Mesothelial cell of epicardium (in vitro differentiated cells): Measurements from ENCODE around the gene MYNN. TPM values are rescaled to one million over a fixed set of nuclear protein-coding genes. Genes with fewer than 3 reads are reported as not detected.
A peak's percentile ranks its signal among the peaks of the same experiment; 100 is the strongest.
"Not testable (repeated sequence)": the region's sequence is repeated elsewhere in the genome, so short reads cannot be mapped to it uniquely, and the experiment has no call there.

Source experiments
- DNase-seq, 2 experiments: peaks; one replicate each; pipeline ENCODE4 v3.0.0; 2021; ENCODE audit warnings: low spot score in 2 of 2; ENCODE audit not compliant: unreplicated experiment in 2 of 2
- H3K27ac Mint-ChIP-seq: 2 replicates; pipeline ENCODE4 v1.8.0; 2021; ENCODE audit warnings: mixed read lengths
- H3K27me3 Mint-ChIP-seq: 2 replicates; pipeline ENCODE4 v1.8.0; 2021; ENCODE audit warnings: low read depth, mixed read lengths
- H3K36me3 Mint-ChIP-seq: 2 replicates; pipeline ENCODE4 v1.8.0; 2021; ENCODE audit warnings: mixed read lengths
- H3K4me1 Mint-ChIP-seq: 2 replicates; pipeline ENCODE4 v1.8.0; 2021; ENCODE audit warnings: mixed read lengths
- H3K4me3 Mint-ChIP-seq: 2 replicates; pipeline ENCODE4 v1.8.0; 2021; ENCODE audit warnings: mild to moderate bottlenecking, moderate library complexity, mixed read lengths
- H3K9me3 Mint-ChIP-seq: 2 replicates; pipeline ENCODE4 v1.8.0; 2021; ENCODE audit warnings: mixed read lengths
- CTCF ChIP-seq: fragments of 200-600 bp; sonication (generic); IDR thresholded peaks from one replicate; pipeline ENCODE4 v1.5.0; 2021; ENCODE audit warnings: antibody characterized with exemption; ENCODE audit not compliant: unreplicated experiment
- total RNA-seq: library from RNA; stranded (reverse); gene quantifications from 3 replicates; pipeline ENCODE4 v1.2.1, GENCODE V29; 2021

The MYNN gene
- total RNA-seq = 16.8 to 17.3 TPM (median 17.1 TPM) in 3 replicates

DNA sequence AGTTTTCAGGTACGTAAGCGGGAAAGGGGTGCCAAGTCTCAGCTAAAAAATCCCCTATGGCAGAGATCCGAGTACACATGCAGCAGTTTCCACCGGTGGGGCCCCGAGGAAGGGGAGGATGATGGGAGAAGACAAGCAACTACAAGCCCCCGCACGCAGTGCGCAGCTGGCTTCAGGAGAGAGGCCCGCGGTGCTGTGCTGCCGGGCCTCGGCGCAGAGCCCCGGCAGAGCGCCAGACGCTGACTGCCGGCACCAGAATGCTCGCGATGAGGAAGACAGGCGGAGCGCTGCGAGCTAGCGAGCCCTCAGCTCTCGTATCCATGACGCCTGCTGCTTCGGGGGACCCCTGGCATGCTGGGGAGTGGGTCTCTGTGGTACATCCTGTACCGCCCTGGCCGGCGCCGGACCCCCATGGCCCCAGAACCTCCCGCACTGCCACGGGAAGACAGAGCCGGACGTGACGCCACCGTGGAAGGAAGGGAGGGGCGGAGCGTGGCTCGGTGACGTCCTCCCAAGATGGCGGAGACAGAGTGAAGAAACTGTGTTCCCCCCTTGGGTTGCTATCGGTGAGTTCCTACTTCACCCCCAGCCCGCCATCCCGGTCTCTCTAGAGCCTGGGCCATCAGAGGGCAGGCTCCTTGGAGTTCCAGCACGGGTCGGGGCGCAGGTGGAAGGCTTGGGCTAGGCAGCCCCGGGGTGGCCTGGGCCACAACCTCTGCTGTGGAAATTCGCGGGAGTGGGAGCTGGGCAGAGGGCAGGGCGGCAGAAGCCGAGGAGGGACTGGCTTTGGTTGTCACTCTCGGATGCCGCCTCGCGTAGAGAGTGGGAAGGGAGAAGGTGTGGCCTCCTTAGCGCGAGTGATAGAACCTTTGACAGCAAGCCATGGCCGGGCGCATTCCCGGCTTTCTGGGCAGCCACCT, at the start of gene MYNN:
TSS of gene MYNN (plus strand) at position 500 of the 920 bp plus-strand sequence. CDS start 900 bp downstream, outside the sequence.
- peak within 1 kb of the TSS; percentile 99 for H3K27ac Mint-ChIP-seq
- peaks cover 33% of the 10 kb centered on the region for H3K4me1 Mint-ChIP-seq
- H3K4me3 Mint-ChIP-seq = peak within 1 kb of the TSS; percentile 96
- no peaks in the 10 kb centered on the region for H3K9me3 Mint-ChIP-seq
- H3K36me3 Mint-ChIP-seq = peaks cover 6% of the 10 kb centered on the region
- peak; percentile 75 to 88 for DNase-seq
- no peak for TF ChIP-seq CTCF
- no peaks in the 10 kb centered on the region for H3K27me3 Mint-ChIP-seq

DNA sequence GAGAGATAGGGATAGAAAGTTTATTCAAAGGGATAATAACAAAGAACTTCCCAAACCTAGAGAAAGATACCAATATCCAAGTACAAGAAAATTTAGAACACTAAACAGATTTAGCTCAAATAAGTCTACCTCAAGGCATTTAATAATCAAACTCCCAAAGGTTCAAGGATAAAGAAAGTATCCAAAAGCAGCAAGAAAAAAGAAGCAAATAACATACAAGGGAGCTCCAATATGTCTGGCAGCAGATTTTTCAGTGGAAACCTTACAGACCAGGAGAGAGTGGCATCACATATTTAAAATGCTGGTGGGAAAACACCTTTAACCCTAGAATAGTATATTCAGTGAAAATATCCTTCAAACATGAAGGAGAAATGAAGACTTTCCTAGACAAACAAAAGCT, 41.3 kb upstream of the MYNN start:
- H3K4me3 Mint-ChIP-seq, DNase-seq, H3K4me1 Mint-ChIP-seq, H3K36me3 Mint-ChIP-seq, H3K27ac Mint-ChIP-seq: not testable (repeated sequence)
- peaks cover 22% of the 10 kb centered on the region for H3K27me3 Mint-ChIP-seq
- peaks cover 76% of the 10 kb centered on the region for H3K9me3 Mint-ChIP-seq

GRCh38 chr3:169739067-169739466, 34.1 kb upstream of the MYNN start:
- H3K27me3 Mint-ChIP-seq = no peaks in the 10 kb centered on the region
- DNase-seq = no peak
- H3K27ac Mint-ChIP-seq = no peak overlapping the region
- H3K36me3 Mint-ChIP-seq = peaks cover 1% of the 10 kb centered on the region
- peaks cover 11% of the 10 kb centered on the region for H3K4me1 Mint-ChIP-seq
- peaks cover 32% of the 10 kb centered on the region for H3K9me3 Mint-ChIP-seq
- no peak overlapping the region for H3K4me3 Mint-ChIP-seq
- TF ChIP-seq CTCF = no peak

DNA sequence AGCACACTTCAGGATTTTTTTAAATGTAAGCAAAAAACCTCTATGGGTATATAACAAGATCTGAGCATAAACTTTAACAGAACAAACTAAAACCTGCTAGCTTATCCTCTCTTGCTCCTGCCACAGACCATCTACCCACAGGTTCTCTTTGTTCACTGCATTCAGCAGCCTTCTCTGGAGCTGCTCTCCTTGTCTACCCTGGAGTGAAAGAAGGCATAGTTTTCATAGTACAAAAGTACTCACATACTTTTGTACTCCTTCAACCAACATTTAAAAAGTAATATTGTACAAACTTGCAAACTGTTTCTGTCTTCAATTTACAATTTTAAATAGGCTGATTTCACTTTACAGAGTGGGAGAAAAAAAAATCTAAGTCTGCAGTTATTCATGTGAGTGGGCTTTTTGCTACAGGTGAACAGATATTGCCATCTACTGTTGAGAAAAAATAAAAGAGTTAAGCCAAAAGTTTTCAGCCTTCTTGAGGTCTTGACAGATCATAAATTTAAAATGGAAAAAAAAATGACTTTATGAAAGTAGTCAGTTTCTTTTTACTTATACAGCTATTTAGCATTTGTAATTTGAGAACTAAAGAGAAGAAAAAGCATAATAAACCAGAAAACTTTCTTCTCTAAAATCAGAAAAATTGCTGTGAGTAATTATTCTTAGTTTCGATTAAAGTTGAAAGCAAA, 28.7 kb upstream of the MYNN start:
- no peak overlapping the region for H3K4me3 Mint-ChIP-seq
- H3K27me3 Mint-ChIP-seq = peaks cover 10% of the 10 kb centered on the region
- TF ChIP-seq CTCF = no peak
- H3K4me1 Mint-ChIP-seq = peaks cover 21% of the 10 kb centered on the region
- peak overlapping the region; percentile 32 for H3K27ac Mint-ChIP-seq
- DNase-seq = no peak
- H3K9me3 Mint-ChIP-seq = peaks cover 4% of the 10 kb centered on the region
- H3K36me3 Mint-ChIP-seq = no peaks in the 10 kb centered on the region

DNA sequence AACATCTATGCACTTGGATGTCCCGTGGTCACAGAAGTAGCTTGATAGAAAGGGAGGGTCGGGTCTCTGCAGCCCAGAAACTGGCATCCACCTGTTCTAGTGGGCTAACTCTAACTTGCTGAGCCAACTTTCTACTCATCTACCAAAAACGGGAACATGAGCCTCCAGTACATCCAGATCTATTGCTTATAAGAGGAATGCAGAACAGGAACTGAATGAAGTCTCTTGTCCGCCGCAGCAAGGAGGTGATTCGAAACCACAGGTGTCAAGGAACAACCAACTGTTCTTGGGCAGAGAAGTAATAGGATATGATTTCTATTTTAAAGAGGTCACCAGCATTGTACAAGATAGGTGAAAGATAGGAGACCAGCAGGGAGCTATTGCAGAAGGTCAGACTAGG, 26.3 kb upstream of the MYNN start:
- Mint-ChIP-seq H3K4me3 (no peak overlapping the region), H3K36me3 (no peaks in the 10 kb centered on the region), H3K9me3 (peaks cover 4% of the 10 kb centered on the region), H3K27me3 (peaks cover 10% of the 10 kb centered on the region), H3K4me1 (peaks cover 23% of the 10 kb centered on the region), H3K27ac (no peak overlapping the region)
- TF ChIP-seq CTCF = no peak
- no peak for DNase-seq

GRCh38 chr3:169748670-169749069, 24.5 kb upstream of the MYNN start:
- H3K4me1 Mint-ChIP-seq = peaks cover 17% of the 10 kb centered on the region
- no peak overlapping the region for H3K4me3 Mint-ChIP-seq
- TF ChIP-seq CTCF = no peak
- H3K27me3 Mint-ChIP-seq = peaks cover 10% of the 10 kb centered on the region
- no peak for DNase-seq
- peaks cover 4% of the 10 kb centered on the region for H3K9me3 Mint-ChIP-seq
- H3K27ac Mint-ChIP-seq = no peak overlapping the region
- no peaks in the 10 kb centered on the region for H3K36me3 Mint-ChIP-seq
